BJ (cell line): Measurements from ENCODE around the gene ELF2. TPM values are rescaled to one million over a fixed set of nuclear protein-coding genes. Genes with fewer than 3 reads are reported as not detected.
"Not testable (repeated sequence)": the region's sequence is repeated elsewhere in the genome, so short reads cannot be mapped to it uniquely, and the experiment has no call there.

Experiments
- CTCF ChIA-PET: fragments of 350-600 bp; formaldehyde crosslinking; extraction: SDS; loops from one replicate; lab custom pipeline; 2021; ENCODE audit warnings: antibody characterized with exemption, inconsistent platforms; lab: Yijun Ruan, JAX
- POLR2A ChIA-PET: fragments of 300-600 bp; sonication (Branson Sonifier 250); formaldehyde crosslinking; extraction: SDS; loops from one replicate; lab custom pipeline; 2021; ENCODE audit warnings: antibody characterized with exemption; lab: Charles Lee
- DNase-seq: peaks from one replicate; pipeline ENCODE4 v3.0.0-alpha.2; 2011; ENCODE audit warnings: low read depth
- H3K27me3 ChIP-seq: 2 replicates; pipeline ENCODE4 v1.6.0; 2011; ENCODE audit warnings: low read length; ENCODE audit not compliant: control insufficient read depth, insufficient read depth
- H3K36me3 ChIP-seq: 2 replicates; pipeline ENCODE4 v1.5.1; 2011; ENCODE audit warnings: low read length; ENCODE audit not compliant: control insufficient read depth, insufficient read depth
- H3K4me3 ChIP-seq: 2 replicates; pipeline ENCODE4 v1.5.1; 2011; ENCODE audit warnings: low read depth, mild to moderate bottlenecking, control low read depth, low read length
- CTCF ChIP-seq: IDR thresholded peaks from 2 replicates; pipeline ENCODE4 v1.5.1; 2011; ENCODE audit warnings: low read depth, mild to moderate bottlenecking, control low read depth, inconsistent platforms, low read length, moderate library complexity; ENCODE audit not compliant: insufficient read depth
- polyA plus RNA-seq: library from polyadenylated mRNA; depleted of rRNA; stranded (reverse); fragments of >200 nt; gene quantifications from 2 replicates; pipeline ENCODE4 v1.2.3, GENCODE V29; 2011

The ELF2 gene
- polyA plus RNA-seq, 1 experiment = 23.9 TPM

GRCh38 chr4:139200506-139200905 lies 23.5 kb upstream of the ELF2 start:
- POLR2A ChIA-PET = interaction anchor here (0.6 kb wide), 1 partner anchor 102 kb away, joined by 3 read pairs; the partner anchor contains the start of gene NDUFC1

GRCh38 chr4:139200102-139200501 lies 23.1 kb upstream of the ELF2 start:
- peaks cover 2% of the 10 kb centered on the region; the same call in 1 of the 2 replicates for H3K27me3 ChIP-seq
- ChIA-PET CTCF (interaction anchor here (1.2 kb wide), 1 partner anchor 95 kb away, joined by 3 read pairs; no protein-coding TSS in a partner anchor), POLR2A (interaction anchor here (0.6 kb wide), 1 partner anchor 102 kb away, joined by 3 read pairs; the partner anchor contains the start of gene NDUFC1)
- H3K4me3 ChIP-seq = no peak overlapping the region
- no peak for TF ChIP-seq CTCF
- DNase-seq = no peak
- H3K36me3 ChIP-seq = no peaks in the 10 kb centered on the region

More at GRCh38 chr4:139200506-139200905, 23.5 kb upstream of the ELF2 start:
- Histone ChIP-seq H3K4me3 (no peak overlapping the region), H3K27me3 (peaks cover 2% of the 10 kb centered on the region; the same call in 1 of the 2 replicates), H3K36me3 (no peaks in the 10 kb centered on the region)
- TF ChIP-seq CTCF = no peak
- no peak for DNase-seq
- CTCF ChIA-PET = interaction anchor here (1.2 kb wide), 1 partner anchor 95 kb away, joined by 3 read pairs; no protein-coding TSS in a partner anchor

- CTCF ChIA-PET = not testable (repeated sequence)
These were observed 20.2 kb upstream of the ELF2 start for GRCh38 chr4:139197214-139197613.

GRCh38 chr4:139196462-139196861 lies 19.4 kb upstream of the ELF2 start:
- H3K36me3 ChIP-seq = no peaks in the 10 kb centered on the region
- ChIA-PET POLR2A (no interaction called here), CTCF (no interaction called here)
- peaks cover 2% of the 10 kb centered on the region; the same call in 1 of the 2 replicates for H3K27me3 ChIP-seq
- no peak for DNase-seq
- H3K4me3 ChIP-seq = no peak overlapping the region
- TF ChIP-seq CTCF = no peak

More at GRCh38 chr4:139197214-139197613, 20.2 kb upstream of the ELF2 start:
- H3K27me3 ChIP-seq, H3K4me3 ChIP-seq, POLR2A ChIA-PET, H3K36me3 ChIP-seq, DNase-seq: not testable (repeated sequence)

- DNase-seq = no peak
- no peaks in the 10 kb centered on the region for H3K36me3 ChIP-seq
- ChIA-PET POLR2A (no interaction called here), CTCF (interaction anchor here (1.0 kb wide), 1 partner anchor 104 kb away, joined by 3 read pairs; no protein-coding TSS in a partner anchor)
- no peak overlapping the region for H3K4me3 ChIP-seq
- H3K27me3 ChIP-seq = no peaks in the 10 kb centered on the region
- no peak for TF ChIP-seq CTCF
These were observed 14.4 kb upstream of the ELF2 start for GRCh38 chr4:139191373-139191772.
